WTC11 (cell line): ENCODE measurements around the gene GBP7. TPM values are rescaled to one million over a fixed set of nuclear protein-coding genes. Genes with fewer than 3 reads are reported as not detected.

Experiments
- ATAC-seq: fragments of 200-7000 bp; cut with Tn5 transposase; 2 replicates; pipeline ENCODE4 v1.10.0; 2021; ENCODE audit warnings: mild to moderate bottlenecking, moderate library complexity
- CTCF ChIA-PET: fragments of 300-600 bp; sonication (Branson Sonifier 250); formaldehyde crosslinking; loops from one replicate; lab custom pipeline; 2021; ENCODE audit warnings: antibody characterized with exemption; lab: Charles Lee
- POLR2A ChIA-PET: fragments of 350-600 bp; sonication (Branson Sonifier 250); formaldehyde crosslinking; loops from one replicate; lab custom pipeline; 2021; ENCODE audit warnings: antibody characterized with exemption; lab: Charles Lee
- DNase-seq: peaks from one replicate; pipeline ENCODE4 v3.0.0; 2021; ENCODE audit warnings: low spot score
- H3K27ac Mint-ChIP-seq: 2 replicates; pipeline ENCODE4 v1.8.0; 2021; ENCODE audit warnings: mixed read lengths
- H3K27me3 Mint-ChIP-seq: 2 replicates; pipeline ENCODE4 v1.8.0; 2021; ENCODE audit warnings: low read depth, mild to moderate bottlenecking, moderate library complexity, mixed read lengths
- H3K36me3 Mint-ChIP-seq: 2 replicates; pipeline ENCODE4 v1.8.0; 2021; ENCODE audit warnings: mixed read lengths
- H3K4me1 Mint-ChIP-seq: 2 replicates; pipeline ENCODE4 v1.8.0; 2022; ENCODE audit warnings: mixed read lengths
- H3K4me3 Mint-ChIP-seq: 2 replicates; pipeline ENCODE4 v1.8.0; 2021; ENCODE audit warnings: mild to moderate bottlenecking, moderate library complexity, mixed read lengths
- H3K9me3 Mint-ChIP-seq: 2 replicates; pipeline ENCODE4 v1.8.0; 2021; ENCODE audit warnings: mixed read lengths
- ATF1 ChIP-seq: sonication (generic); formaldehyde crosslinking; IDR thresholded peaks from 2 replicates; pipeline ENCODE4 v1.8.1; 2023; ENCODE audit warnings: mild to moderate bottlenecking, moderate library complexity, missing genetic modification reagents
- GRHL2 ChIP-seq: fragments of 250-450 bp; sonication (Bioruptor Pico); IDR thresholded peaks from 2 replicates; pipeline ENCODE4 v1.8.0; 2022; ENCODE audit warnings: mild to moderate bottlenecking, moderate library complexity; ENCODE audit not compliant: insufficient replicate concordance, severe bottlenecking
- KAT7 ChIP-seq: sonication (generic); formaldehyde crosslinking; IDR thresholded peaks from 2 replicates; pipeline ENCODE4 v1.8.1; 2023; ENCODE audit warnings: missing genetic modification reagents, mild to moderate bottlenecking, borderline replicate concordance
- MXD4 ChIP-seq: fragments of 250-450 bp; sonication (Bioruptor Pico); IDR thresholded peaks from 2 replicates; pipeline ENCODE4 v1.8.0; 2021; ENCODE audit warnings: mild to moderate bottlenecking, moderate library complexity, borderline replicate concordance
- NFATC4 ChIP-seq: fragments of 250-450 bp; sonication (Bioruptor Pico); IDR thresholded peaks from 2 replicates; pipeline ENCODE4 v1.9.0; 2021; ENCODE audit warnings: mild to moderate bottlenecking
- NFE2L1 ChIP-seq: sonication (generic); formaldehyde crosslinking; IDR thresholded peaks from 2 replicates; pipeline ENCODE4 v1.8.1; 2023; ENCODE audit warnings: missing genetic modification reagents
- PRRX2 ChIP-seq: fragments of 250-450 bp; sonication (Bioruptor Pico); IDR thresholded peaks from 2 replicates; pipeline ENCODE4 v1.8.0; 2021; ENCODE audit warnings: mild to moderate bottlenecking
- SMAD3 ChIP-seq: sonication (generic); formaldehyde crosslinking; IDR thresholded peaks from 2 replicates; pipeline ENCODE4 v1.8.0; 2022; ENCODE audit warnings: missing genetic modification reagents, mild to moderate bottlenecking, borderline replicate concordance
- SMAD4 ChIP-seq: sonication (generic); formaldehyde crosslinking; IDR thresholded peaks from 2 replicates; pipeline ENCODE4 v1.8.0; 2022; ENCODE audit warnings: mild to moderate bottlenecking, missing genetic modification reagents
- ZBTB21 ChIP-seq: sonication (generic); formaldehyde crosslinking; IDR thresholded peaks from 2 replicates; pipeline ENCODE4 v1.8.1; 2023; ENCODE audit warnings: mild to moderate bottlenecking, missing genetic modification reagents, borderline replicate concordance
- ZNF263 ChIP-seq: sonication (generic); formaldehyde crosslinking; IDR thresholded peaks from 2 replicates; pipeline ENCODE4 v1.8.1; 2022; ENCODE audit warnings: low read depth, mild to moderate bottlenecking, moderate library complexity, missing genetic modification reagents
- ZNF423 ChIP-seq: fragments of 250-450 bp; sonication (Bioruptor Pico); IDR thresholded peaks from 2 replicates; pipeline ENCODE4 v2.1.2; 2022; ENCODE audit warnings: mild to moderate bottlenecking, moderate library complexity
- total RNA-seq: library from RNA; stranded (reverse); gene quantifications from 3 replicates; pipeline ENCODE4 v1.2.3, GENCODE V29; 2021
- TF ChIP-seq, protein P1 (sequence below): sonication (generic); formaldehyde crosslinking; IDR thresholded peaks from 2 replicates; pipeline ENCODE4 v1.8.1; 2023; ENCODE audit warnings: mild to moderate bottlenecking, missing genetic modification reagents, borderline replicate concordance
- TF ChIP-seq, protein P2 (sequence below): fragments of 200-600 bp; IDR thresholded peaks from 2 replicates; pipeline ENCODE4 v1.8.0; 2022; ENCODE audit warnings: antibody characterized with exemption
- TF ChIP-seq, protein P3 (sequence below): sonication (generic); formaldehyde crosslinking; IDR thresholded peaks from 2 replicates; pipeline ENCODE4 v1.8.0; 2023; ENCODE audit warnings: missing genetic modification reagents
- TF ChIP-seq, protein P4 (sequence below): sonication (generic); formaldehyde crosslinking; conservative IDR thresholded peaks from 2 replicates; pipeline ENCODE4 v1.8.1; 2022; ENCODE audit warnings: mild to moderate bottlenecking, missing genetic modification reagents
- TF ChIP-seq, protein P5 (sequence below): sonication (generic); formaldehyde crosslinking; IDR thresholded peaks from 2 replicates; pipeline ENCODE4 v1.8.1; 2022; ENCODE audit warnings: low read depth, missing genetic modification reagents, borderline replicate concordance

GBP7 gene
- total RNA-seq, 1 experiment from 2014 or later = not detected

DNA sequence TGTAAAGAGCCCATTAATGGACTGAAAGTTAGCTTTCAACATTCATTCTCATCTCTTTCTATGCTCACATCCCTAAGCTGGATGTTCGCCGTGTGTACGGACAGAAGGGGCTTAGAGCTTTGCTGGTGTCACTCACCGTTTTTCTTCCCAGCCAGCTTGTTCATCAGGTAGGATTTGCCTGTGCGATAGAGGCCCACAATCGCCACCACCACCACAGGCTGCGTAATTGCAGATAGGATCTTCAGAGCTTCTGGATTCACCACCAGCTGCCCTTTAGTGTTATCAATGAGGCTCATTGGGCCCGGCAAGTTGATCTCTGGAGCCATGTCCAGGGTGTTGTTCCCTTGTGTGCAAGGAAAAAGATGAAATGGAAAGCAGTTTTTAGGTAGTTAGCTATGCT lies 54.2 kb downstream of the GBP7 start:
- DNase-seq (no peak), ATAC-seq (no peak)
- H3K9me3 Mint-ChIP-seq = no peaks in the 10 kb centered on the region
- POLR2A ChIA-PET = no interaction called here
- TF ChIP-seq SMAD4 (CRISPR knock-in tag) = no peak
- TF ChIP-seq NFATC4 (CRISPR knock-in tag) = no peak
- TF ChIP-seq PRRX2 (CRISPR knock-in tag) = no peak
- TF ChIP-seq, protein P1, sequence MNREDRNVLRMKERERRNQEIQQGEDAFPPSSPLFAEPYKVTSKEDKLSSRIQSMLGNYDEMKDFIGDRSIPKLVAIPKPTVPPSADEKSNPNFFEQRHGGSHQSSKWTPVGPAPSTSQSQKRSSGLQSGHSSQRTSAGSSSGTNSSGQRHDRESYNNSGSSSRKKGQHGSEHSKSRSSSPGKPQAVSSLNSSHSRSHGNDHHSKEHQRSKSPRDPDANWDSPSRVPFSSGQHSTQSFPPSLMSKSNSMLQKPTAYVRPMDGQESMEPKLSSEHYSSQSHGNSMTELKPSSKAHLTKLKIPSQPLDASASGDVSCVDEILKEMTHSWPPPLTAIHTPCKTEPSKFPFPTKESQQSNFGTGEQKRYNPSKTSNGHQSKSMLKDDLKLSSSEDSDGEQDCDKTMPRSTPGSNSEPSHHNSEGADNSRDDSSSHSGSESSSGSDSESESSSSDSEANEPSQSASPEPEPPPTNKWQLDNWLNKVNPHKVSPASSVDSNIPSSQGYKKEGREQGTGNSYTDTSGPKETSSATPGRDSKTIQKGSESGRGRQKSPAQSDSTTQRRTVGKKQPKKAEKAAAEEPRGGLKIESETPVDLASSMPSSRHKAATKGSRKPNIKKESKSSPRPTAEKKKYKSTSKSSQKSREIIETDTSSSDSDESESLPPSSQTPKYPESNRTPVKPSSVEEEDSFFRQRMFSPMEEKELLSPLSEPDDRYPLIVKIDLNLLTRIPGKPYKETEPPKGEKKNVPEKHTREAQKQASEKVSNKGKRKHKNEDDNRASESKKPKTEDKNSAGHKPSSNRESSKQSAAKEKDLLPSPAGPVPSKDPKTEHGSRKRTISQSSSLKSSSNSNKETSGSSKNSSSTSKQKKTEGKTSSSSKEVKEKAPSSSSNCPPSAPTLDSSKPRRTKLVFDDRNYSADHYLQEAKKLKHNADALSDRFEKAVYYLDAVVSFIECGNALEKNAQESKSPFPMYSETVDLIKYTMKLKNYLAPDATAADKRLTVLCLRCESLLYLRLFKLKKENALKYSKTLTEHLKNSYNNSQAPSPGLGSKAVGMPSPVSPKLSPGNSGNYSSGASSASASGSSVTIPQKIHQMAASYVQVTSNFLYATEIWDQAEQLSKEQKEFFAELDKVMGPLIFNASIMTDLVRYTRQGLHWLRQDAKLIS (CRISPR knock-in tag) = no peak
- TF ChIP-seq ZNF263 (CRISPR knock-in tag) = no peak
- no peaks in the 10 kb centered on the region for H3K27me3 Mint-ChIP-seq
- H3K36me3 Mint-ChIP-seq = no peaks in the 10 kb centered on the region
- no peak overlapping the region for H3K27ac Mint-ChIP-seq
- no peaks in the 10 kb centered on the region for H3K4me1 Mint-ChIP-seq
- no peak overlapping the region for H3K4me3 Mint-ChIP-seq
- CTCF ChIA-PET = no interaction called here

DNA sequence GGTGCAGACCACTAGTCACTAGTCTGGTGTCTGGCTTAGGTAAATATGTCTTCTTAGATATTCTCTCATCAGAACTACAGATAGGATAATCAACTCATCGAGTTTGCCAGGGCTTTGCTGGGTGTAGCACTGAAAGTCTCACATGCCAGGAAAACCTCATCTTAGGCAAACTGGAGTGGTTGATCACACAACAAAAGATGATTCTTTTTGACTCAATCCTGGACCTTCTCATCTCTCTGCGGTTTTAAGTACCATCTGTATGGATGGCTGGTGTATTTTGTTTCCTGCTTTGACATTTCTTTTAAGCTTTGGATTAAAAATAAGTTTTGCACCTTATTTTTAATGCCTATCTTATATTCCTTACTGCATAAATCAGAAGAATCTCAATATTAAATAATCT lies 61.1 kb downstream of the GBP7 start:
- Mint-ChIP-seq H3K27me3 (no peaks in the 10 kb centered on the region), H3K9me3 (peaks cover 9% of the 10 kb centered on the region), H3K4me1 (no peaks in the 10 kb centered on the region), H3K27ac (no peak overlapping the region), H3K36me3 (no peaks in the 10 kb centered on the region), H3K4me3 (no peak overlapping the region)
- TF ChIP-seq, protein P2, sequence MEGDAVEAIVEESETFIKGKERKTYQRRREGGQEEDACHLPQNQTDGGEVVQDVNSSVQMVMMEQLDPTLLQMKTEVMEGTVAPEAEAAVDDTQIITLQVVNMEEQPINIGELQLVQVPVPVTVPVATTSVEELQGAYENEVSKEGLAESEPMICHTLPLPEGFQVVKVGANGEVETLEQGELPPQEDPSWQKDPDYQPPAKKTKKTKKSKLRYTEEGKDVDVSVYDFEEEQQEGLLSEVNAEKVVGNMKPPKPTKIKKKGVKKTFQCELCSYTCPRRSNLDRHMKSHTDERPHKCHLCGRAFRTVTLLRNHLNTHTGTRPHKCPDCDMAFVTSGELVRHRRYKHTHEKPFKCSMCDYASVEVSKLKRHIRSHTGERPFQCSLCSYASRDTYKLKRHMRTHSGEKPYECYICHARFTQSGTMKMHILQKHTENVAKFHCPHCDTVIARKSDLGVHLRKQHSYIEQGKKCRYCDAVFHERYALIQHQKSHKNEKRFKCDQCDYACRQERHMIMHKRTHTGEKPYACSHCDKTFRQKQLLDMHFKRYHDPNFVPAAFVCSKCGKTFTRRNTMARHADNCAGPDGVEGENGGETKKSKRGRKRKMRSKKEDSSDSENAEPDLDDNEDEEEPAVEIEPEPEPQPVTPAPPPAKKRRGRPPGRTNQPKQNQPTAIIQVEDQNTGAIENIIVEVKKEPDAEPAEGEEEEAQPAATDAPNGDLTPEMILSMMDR = no peak
- TF ChIP-seq, protein P3, sequence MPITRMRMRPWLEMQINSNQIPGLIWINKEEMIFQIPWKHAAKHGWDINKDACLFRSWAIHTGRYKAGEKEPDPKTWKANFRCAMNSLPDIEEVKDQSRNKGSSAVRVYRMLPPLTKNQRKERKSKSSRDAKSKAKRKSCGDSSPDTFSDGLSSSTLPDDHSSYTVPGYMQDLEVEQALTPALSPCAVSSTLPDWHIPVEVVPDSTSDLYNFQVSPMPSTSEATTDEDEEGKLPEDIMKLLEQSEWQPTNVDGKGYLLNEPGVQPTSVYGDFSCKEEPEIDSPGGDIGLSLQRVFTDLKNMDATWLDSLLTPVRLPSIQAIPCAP (CRISPR knock-in tag) = no peak
- TF ChIP-seq GRHL2 (CRISPR knock-in tag) = no peak
- ChIA-PET CTCF (no interaction called here), POLR2A (no interaction called here)
- no peak for ATAC-seq
- no peak for DNase-seq

DNA sequence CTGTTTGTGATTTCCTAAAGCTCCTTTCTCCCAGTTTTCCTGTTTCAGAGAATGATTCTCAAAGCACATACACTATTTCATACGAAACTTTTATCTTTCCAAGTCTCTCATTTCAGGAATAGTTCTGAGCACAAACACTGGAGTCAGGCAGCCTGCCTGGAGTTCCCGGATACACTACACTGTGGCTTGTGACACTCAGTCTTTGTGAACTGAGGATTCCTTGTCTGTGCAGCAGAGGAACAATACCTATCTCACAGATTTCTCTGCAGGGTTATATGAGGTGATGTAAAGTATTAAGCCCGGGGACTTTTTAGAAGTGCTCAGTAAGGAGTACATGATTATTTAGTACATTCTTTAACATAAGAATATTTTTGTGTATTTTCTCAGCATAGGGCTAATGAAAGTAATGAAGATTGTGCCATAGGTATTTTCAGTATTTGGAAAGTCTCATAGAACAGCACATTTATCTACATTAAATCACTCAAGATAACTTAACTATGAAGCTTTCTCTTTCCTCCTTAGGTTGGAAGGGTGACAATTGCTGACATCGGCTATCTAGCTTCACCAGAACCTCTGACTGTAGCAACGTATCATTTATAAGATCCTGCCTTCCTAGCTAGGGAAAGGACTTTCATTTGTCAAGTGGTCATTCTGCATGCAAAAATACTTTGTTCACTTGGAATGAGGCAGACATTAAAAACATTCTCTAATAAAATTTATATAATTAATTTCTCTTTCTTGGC lies 62.8 kb downstream of the GBP7 start:
- Mint-ChIP-seq H3K27me3 (no peaks in the 10 kb centered on the region), H3K4me3 (no peak overlapping the region), H3K27ac (no peak overlapping the region), H3K36me3 (no peaks in the 10 kb centered on the region), H3K4me1 (no peaks in the 10 kb centered on the region), H3K9me3 (peaks cover 18% of the 10 kb centered on the region)
- no peak for DNase-seq
- ATAC-seq = no peak
- POLR2A ChIA-PET = no interaction called here
- CTCF ChIA-PET = no interaction called here
- TF ChIP-seq, protein P3 (CRISPR knock-in tag) = no peak
- TF ChIP-seq MXD4 (CRISPR knock-in tag) = no peak
- TF ChIP-seq, protein P4, sequence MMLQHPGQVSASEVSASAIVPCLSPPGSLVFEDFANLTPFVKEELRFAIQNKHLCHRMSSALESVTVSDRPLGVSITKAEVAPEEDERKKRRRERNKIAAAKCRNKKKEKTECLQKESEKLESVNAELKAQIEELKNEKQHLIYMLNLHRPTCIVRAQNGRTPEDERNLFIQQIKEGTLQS (CRISPR knock-in tag) = no peak
- TF ChIP-seq ZNF423 (CRISPR knock-in tag) = no peak
- TF ChIP-seq SMAD3 (CRISPR knock-in tag) = no peak
- TF ChIP-seq NFE2L1 (CRISPR knock-in tag) = no peak
- TF ChIP-seq KAT7 (CRISPR knock-in tag) = no peak
- TF ChIP-seq ATF1 = no peak
- TF ChIP-seq, protein P5, sequence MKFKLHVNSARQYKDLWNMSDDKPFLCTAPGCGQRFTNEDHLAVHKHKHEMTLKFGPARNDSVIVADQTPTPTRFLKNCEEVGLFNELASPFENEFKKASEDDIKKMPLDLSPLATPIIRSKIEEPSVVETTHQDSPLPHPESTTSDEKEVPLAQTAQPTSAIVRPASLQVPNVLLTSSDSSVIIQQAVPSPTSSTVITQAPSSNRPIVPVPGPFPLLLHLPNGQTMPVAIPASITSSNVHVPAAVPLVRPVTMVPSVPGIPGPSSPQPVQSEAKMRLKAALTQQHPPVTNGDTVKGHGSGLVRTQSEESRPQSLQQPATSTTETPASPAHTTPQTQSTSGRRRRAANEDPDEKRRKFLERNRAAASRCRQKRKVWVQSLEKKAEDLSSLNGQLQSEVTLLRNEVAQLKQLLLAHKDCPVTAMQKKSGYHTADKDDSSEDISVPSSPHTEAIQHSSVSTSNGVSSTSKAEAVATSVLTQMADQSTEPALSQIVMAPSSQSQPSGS (CRISPR knock-in tag) = no peak
- TF ChIP-seq, protein P2 = no peak
- TF ChIP-seq ZBTB21 = no peak
